ENCODE data around the gene HYAL2. TPM values are rescaled to one million over a fixed set of nuclear protein-coding genes. Genes with fewer than 3 reads are reported as not detected.
A peak's percentile ranks its signal among the peaks of the same experiment; 100 is the strongest.

The HYAL2 gene
- total RNA-seq, 1 experiment from 2014 or later, result 29.6 TPM

DNA sequence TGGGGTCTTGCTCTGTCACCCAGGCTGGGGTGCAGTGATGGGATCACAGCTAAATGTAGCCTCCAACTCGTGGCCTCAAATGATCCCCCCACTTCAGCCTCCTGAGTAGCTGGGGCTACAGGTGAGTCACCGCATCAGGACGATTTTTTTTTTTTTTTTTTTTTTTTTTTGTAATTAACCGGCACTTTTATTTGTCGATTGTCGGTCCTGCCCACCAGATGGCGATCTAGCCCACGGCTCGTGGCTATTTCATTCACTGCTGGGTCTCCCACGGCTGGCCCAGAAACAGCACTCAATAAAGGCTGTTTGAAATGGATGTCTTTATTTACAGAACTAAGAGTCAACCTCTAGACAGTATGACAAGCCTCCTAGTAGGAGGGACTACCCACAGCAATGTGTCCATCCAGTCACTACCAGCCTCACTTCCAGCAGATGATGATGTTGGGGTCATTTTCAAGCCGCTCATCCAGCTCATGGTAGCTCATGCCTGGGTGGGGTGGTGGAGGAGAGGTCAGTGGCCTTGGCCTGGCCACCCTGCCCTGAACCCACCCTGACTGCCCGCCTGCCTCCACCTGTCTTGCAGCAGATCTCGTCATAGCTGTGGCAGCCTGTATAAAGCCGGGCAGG lies 24.8 kb upstream of the HYAL2 start:
- Histone ChIP-seq H3K9me3 (ENCODE audit: insufficient read depth, low read depth) (no peaks in the 10 kb centered on the region), H3K4me3 (no peak overlapping the region), H3K27me3 (ENCODE audit: insufficient read depth, low read depth) (no peaks in the 10 kb centered on the region), H3K9me2 (ENCODE audit: insufficient read depth) (no peaks in the 10 kb centered on the region), H3K79me2 (ENCODE audit: low read depth) (peaks cover 16% of the 10 kb centered on the region; the same call in 1 of the 2 replicates), H3K4me2 (no peak overlapping the region), H3F3A (ENCODE audit: insufficient read depth, low read depth) (peaks cover 5% of the 10 kb centered on the region; the same call in 1 of the 2 replicates), H2AFZ (no peak overlapping the region), H3K27ac (no peak overlapping the region), H4K20me1 (ENCODE audit: insufficient read depth) (no peaks in the 10 kb centered on the region), H3K4me1 (replicated peaks; ENCODE audit: insufficient read depth) (peaks cover 17% of the 10 kb centered on the region; the same call in 1 of the 2 replicates), H3K36me3 (ENCODE audit: low read depth) (no peaks in the 10 kb centered on the region)
- ChIA-PET POLR2A (ENCODE audit: unreplicated experiment) (interaction anchor here (0.6 to 0.7 kb wide), 3 partner anchors 30 to 1216 kb away, joined by 3 to 14 read pairs (median 3); no protein-coding TSS in a partner anchor), CTCF (interaction anchor here (0.6 to 1.0 kb wide), 7 partner anchors 10 to 264 kb away, joined by 3 to 18 read pairs (median 7); partner anchors contain the start of genes CISH and TMEM115)
- intact Hi-C loops (cut with micrococcal nuclease; ENCODE audit: unreplicated experiment), result loop anchor here (1.0 kb wide), 3 partner anchors 83 to 203 kb away; no protein-coding TSS in a partner anchor
- no TSS peak for BruUV-seq (replicated peaks)
- peak; percentile 60 to 72 for DNase-seq
- TF ChIP-seq, protein P1, sequence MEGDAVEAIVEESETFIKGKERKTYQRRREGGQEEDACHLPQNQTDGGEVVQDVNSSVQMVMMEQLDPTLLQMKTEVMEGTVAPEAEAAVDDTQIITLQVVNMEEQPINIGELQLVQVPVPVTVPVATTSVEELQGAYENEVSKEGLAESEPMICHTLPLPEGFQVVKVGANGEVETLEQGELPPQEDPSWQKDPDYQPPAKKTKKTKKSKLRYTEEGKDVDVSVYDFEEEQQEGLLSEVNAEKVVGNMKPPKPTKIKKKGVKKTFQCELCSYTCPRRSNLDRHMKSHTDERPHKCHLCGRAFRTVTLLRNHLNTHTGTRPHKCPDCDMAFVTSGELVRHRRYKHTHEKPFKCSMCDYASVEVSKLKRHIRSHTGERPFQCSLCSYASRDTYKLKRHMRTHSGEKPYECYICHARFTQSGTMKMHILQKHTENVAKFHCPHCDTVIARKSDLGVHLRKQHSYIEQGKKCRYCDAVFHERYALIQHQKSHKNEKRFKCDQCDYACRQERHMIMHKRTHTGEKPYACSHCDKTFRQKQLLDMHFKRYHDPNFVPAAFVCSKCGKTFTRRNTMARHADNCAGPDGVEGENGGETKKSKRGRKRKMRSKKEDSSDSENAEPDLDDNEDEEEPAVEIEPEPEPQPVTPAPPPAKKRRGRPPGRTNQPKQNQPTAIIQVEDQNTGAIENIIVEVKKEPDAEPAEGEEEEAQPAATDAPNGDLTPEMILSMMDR (conservative IDR thresholded peaks at IDR 0.05), result peak; percentile 68
- TF ChIP-seq EZH2 (IDR thresholded peaks at IDR 0.05; ENCODE audit: low read depth), result no peak

DNA sequence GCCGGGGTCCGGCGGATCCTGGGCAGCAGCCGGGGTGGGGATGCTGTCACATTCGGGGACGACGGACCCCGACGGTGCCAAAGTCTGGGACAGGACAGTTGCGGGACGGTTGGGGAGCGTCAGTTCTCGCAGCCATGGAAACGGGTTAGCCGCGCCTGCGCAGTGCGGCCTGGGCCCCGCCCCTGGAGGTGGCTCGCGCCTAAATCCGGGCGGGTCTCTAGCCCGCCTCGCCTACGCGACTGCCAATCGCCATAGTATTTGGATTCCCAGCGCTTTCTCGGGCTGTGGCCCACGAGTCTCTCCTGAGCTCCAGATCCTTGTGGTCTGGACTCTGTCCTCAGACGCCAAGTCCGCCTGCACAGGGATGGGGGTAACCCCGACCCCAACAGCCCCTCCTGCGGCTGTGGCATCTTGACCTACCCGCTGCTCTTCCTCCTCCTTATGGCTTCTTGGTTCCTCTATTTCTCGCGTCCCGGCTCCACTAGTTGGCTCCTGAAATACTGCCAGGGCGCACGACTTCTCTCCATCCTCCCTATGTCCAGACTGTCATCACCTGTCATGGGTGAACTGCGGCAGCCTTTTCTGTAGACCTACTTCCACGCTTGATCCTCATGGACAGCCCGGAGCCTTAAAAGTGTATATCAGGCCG lies 23.2 kb upstream of the HYAL2 start, which contains the start of gene ZMYND10:
Gene ZMYND10 (minus strand): TSS at position 147 of the 649 bp plus-strand sequence. CDS start 153 bp downstream, outside the sequence.
- peak in 1 of 2 experiments; percentile 55 for DNase-seq
- no peaks in the 10 kb centered on the region for H3K36me3 ChIP-seq (ENCODE audit: low read depth)
- no peak within 1 kb of the TSS for H3K4me2 ChIP-seq
- H3K27me3 ChIP-seq (ENCODE audit: insufficient read depth, low read depth), result no peaks in the 10 kb centered on the region
- H3F3A ChIP-seq (ENCODE audit: insufficient read depth, low read depth), result peaks cover 5% of the 10 kb centered on the region; the same call in 1 of the 2 replicates
- TF ChIP-seq, protein P1 (conservative IDR thresholded peaks at IDR 0.05), result no peak
- no peak for TF ChIP-seq EZH2 (IDR thresholded peaks at IDR 0.05; ENCODE audit: low read depth)
- ChIA-PET CTCF (interaction anchor here (0.7 kb wide), 1 partner anchor 208 kb away, joined by 3 read pairs; no protein-coding TSS in a partner anchor), POLR2A (ENCODE audit: unreplicated experiment) (no interaction called here)
- H3K79me2 ChIP-seq (ENCODE audit: low read depth), result 0 out of 2 replicates have a peak, but pooled peaks cover 8% of the 10 kb centered on the region
- no peak within 1 kb of the TSS for H2AFZ ChIP-seq
- no peaks in the 10 kb centered on the region for H3K9me3 ChIP-seq (ENCODE audit: insufficient read depth, low read depth)
- no peaks in the 10 kb centered on the region for H3K9me2 ChIP-seq (ENCODE audit: insufficient read depth)
- no TSS peak for BruUV-seq (replicated peaks)
- H3K27ac ChIP-seq, result no peak within 1 kb of the TSS
- intact Hi-C loops (cut with micrococcal nuclease; ENCODE audit: unreplicated experiment), result no loop called here
- peaks cover 9% of the 10 kb centered on the region; the same call in 1 of the 2 replicates for H3K4me1 ChIP-seq (replicated peaks; ENCODE audit: insufficient read depth)
- H4K20me1 ChIP-seq (ENCODE audit: insufficient read depth), result no peaks in the 10 kb centered on the region
- H3K4me3 ChIP-seq, result no peak within 1 kb of the TSS

GRCh38 chr3:50345008-50345407 lies 22.5 kb upstream of the HYAL2 start:
- Histone ChIP-seq H3K9me3 (ENCODE audit: insufficient read depth, low read depth) (no peaks in the 10 kb centered on the region), H3K27ac (no peak overlapping the region), H3K9me2 (ENCODE audit: insufficient read depth) (no peaks in the 10 kb centered on the region), H3K4me3 (no peak overlapping the region), H3F3A (ENCODE audit: insufficient read depth, low read depth) (peaks cover 5% of the 10 kb centered on the region; the same call in 1 of the 2 replicates), H3K36me3 (ENCODE audit: low read depth) (no peaks in the 10 kb centered on the region), H2AFZ (no peak overlapping the region), H3K4me1 (replicated peaks; ENCODE audit: insufficient read depth) (peaks cover 5% of the 10 kb centered on the region; the same call in 1 of the 2 replicates), H3K27me3 (ENCODE audit: insufficient read depth, low read depth) (no peaks in the 10 kb centered on the region), H3K4me2 (no peak overlapping the region), H4K20me1 (ENCODE audit: insufficient read depth) (no peaks in the 10 kb centered on the region), H3K79me2 (ENCODE audit: low read depth) (0 out of 2 replicates have a peak, but pooled peaks cover 5% of the 10 kb centered on the region)
- CTCF ChIA-PET, result interaction anchor here (0.6 kb wide), 1 partner anchor 101 kb away, joined by 4 read pairs; no protein-coding TSS in a partner anchor
- no TSS peak for BruUV-seq (replicated peaks)
- TF ChIP-seq EZH2 (IDR thresholded peaks at IDR 0.05; ENCODE audit: low read depth), result no peak
- TF ChIP-seq, protein P1 (conservative IDR thresholded peaks at IDR 0.05), result no peak
- no peak for DNase-seq
- intact Hi-C loops (cut with micrococcal nuclease; ENCODE audit: unreplicated experiment), result no loop called here
- POLR2A ChIA-PET (ENCODE audit: unreplicated experiment), result interaction anchor here (0.6 to 0.7 kb wide), 2 partner anchors 12 to 110 kb away, joined by 5 to 20 read pairs; no protein-coding TSS in a partner anchor

Data from PC-9 (cell line).